ENCODE data around the gene LKAAEAR1. TPM values are rescaled to one million over a fixed set of nuclear protein-coding genes. Genes with fewer than 3 reads are reported as not detected.

Gene LKAAEAR1
- polyA plus RNA-seq, 1 experiment: not detected

- no peak overlapping the region for H3K4me3 ChIP-seq (ENCODE audit: low read depth, low read length)
- no peak for DNase-seq (ENCODE audit: low read depth, low spot score)
- POLR2A ChIA-PET: interaction anchor here (0.6 kb wide), 1 partner anchor 455 kb away, joined by 3 read pairs; no protein-coding TSS in a partner anchor
- H3K27ac ChIP-seq (ENCODE audit: low read depth, low read length): no peak overlapping the region
- CTCF ChIA-PET: interaction anchor here (3.6 kb wide), 1 partner anchor 84 kb away, joined by 31 read pairs; no protein-coding TSS in a partner anchor
- H3K27me3 ChIP-seq (ENCODE audit: control insufficient read depth, insufficient read depth, low read length): peaks cover 43% of the 10 kb centered on the region
- no peaks in the 10 kb centered on the region; the same call in 1 of the 2 replicates for H3K9me3 ChIP-seq (ENCODE audit: control insufficient read depth, insufficient read depth, low read length)
- TF ChIP-seq CTCF (IDR thresholded peaks at IDR 0.05; ENCODE audit: low read depth, low read length): no peak
Observed at GRCh38 chr20:64037199-64037497, 47.0 kb downstream of the LKAAEAR1 start.

- no peak overlapping the region for H3K27ac ChIP-seq (ENCODE audit: low read depth, low read length)
- ChIA-PET CTCF (interaction anchor here (3.6 kb wide), 1 partner anchor 85 kb away, joined by 31 read pairs; no protein-coding TSS in a partner anchor), POLR2A (interaction anchor here (0.6 kb wide), 1 partner anchor 454 kb away, joined by 3 read pairs; no protein-coding TSS in a partner anchor)
- H3K4me3 ChIP-seq (ENCODE audit: low read depth, low read length): no peak overlapping the region
- no peaks in the 10 kb centered on the region; the same call in 1 of the 2 replicates for H3K9me3 ChIP-seq (ENCODE audit: control insufficient read depth, insufficient read depth, low read length)
- no peak for TF ChIP-seq CTCF (IDR thresholded peaks at IDR 0.05; ENCODE audit: low read depth, low read length)
- peaks cover 37% of the 10 kb centered on the region for H3K27me3 ChIP-seq (ENCODE audit: control insufficient read depth, insufficient read depth, low read length)
- no peak for DNase-seq (ENCODE audit: low read depth, low spot score)
Observed at GRCh38 chr20:64036346-64037198, 47.6 kb downstream of the LKAAEAR1 start.

GRCh38 chr20:64035933-64036345 is 48.3 kb downstream of the LKAAEAR1 start, which contains the start of gene C20orf204:
Gene C20orf204, plus strand, starts transcription at chr20:64036182. Its CDS starts 142 bp downstream, at chr20:64036324.
- CTCF ChIA-PET: no interaction called here

GRCh38 chr20:64035066-64035932 is 48.9 kb downstream of the LKAAEAR1 start:
- POLR2A ChIA-PET: no interaction called here
- Histone ChIP-seq H3K27me3 (ENCODE audit: control insufficient read depth, insufficient read depth, low read length) (peaks cover 25% of the 10 kb centered on the region), H3K4me3 (ENCODE audit: low read depth, low read length) (no peak overlapping the region), H3K27ac (ENCODE audit: low read depth, low read length) (no peak overlapping the region), H3K9me3 (ENCODE audit: control insufficient read depth, insufficient read depth, low read length) (no peaks in the 10 kb centered on the region; the same call in 1 of the 2 replicates)
- no peak for TF ChIP-seq CTCF (IDR thresholded peaks at IDR 0.05; ENCODE audit: low read depth, low read length)
- CTCF ChIA-PET: interaction anchor here (0.8 kb wide), 1 partner anchor 55 kb away, joined by 3 read pairs; the partner anchor contains the start of gene PRPF6
- DNase-seq (ENCODE audit: low read depth, low spot score): no peak

More at GRCh38 chr20:64035933-64036345, 48.3 kb downstream of the LKAAEAR1 start, which contains the start of gene C20orf204:
- POLR2A ChIA-PET: no interaction called here
- Histone ChIP-seq H3K4me3 (ENCODE audit: low read depth, low read length) (no peak within 1 kb of the TSS), H3K9me3 (ENCODE audit: control insufficient read depth, insufficient read depth, low read length) (no peaks in the 10 kb centered on the region; the same call in 1 of the 2 replicates), H3K27me3 (ENCODE audit: control insufficient read depth, insufficient read depth, low read length) (peaks cover 31% of the 10 kb centered on the region), H3K27ac (ENCODE audit: low read depth, low read length) (no peak within 1 kb of the TSS)
- no peak for DNase-seq (ENCODE audit: low read depth, low spot score)
- no peak for TF ChIP-seq CTCF (IDR thresholded peaks at IDR 0.05; ENCODE audit: low read depth, low read length)
